WERI-Rb-1 (cell line): Measurements from ENCODE around the gene ATXN8OS.
"Not testable (repeated sequence)": the region's sequence is repeated elsewhere in the genome, so short reads cannot be mapped to it uniquely, and the experiment has no call there.

Experiments
- DNase-seq: peaks from one replicate; pipeline ENCODE4 v3.0.0-alpha.2; 2020
- H3K27ac ChIP-seq: fragments of 250-450 bp; sonication (Bioruptor Pico); 2 replicates; pipeline ENCODE4 v1.5.1; 2020; ENCODE audit warnings: mild to moderate bottlenecking, moderate library complexity
- H3K27me3 ChIP-seq: fragments of 250-450 bp; sonication (Bioruptor Pico); 2 replicates; pipeline ENCODE4 v1.5.1; 2021; ENCODE audit warnings: mild to moderate bottlenecking, low read depth, moderate library complexity; ENCODE audit not compliant: insufficient read depth, severe bottlenecking
- H3K36me3 ChIP-seq: fragments of 250-450 bp; sonication (Bioruptor Pico); 2 replicates; pipeline ENCODE4 v1.5.1; 2020; ENCODE audit warnings: mild to moderate bottlenecking, moderate library complexity
- H3K4me3 ChIP-seq: 2 replicates; pipeline ENCODE4 v1.5.1; 2011; ENCODE audit warnings: low read depth, mild to moderate bottlenecking, control low read depth, low read length
- H3K9me3 ChIP-seq: fragments of 250-450 bp; sonication (Bioruptor Pico); 2 replicates; pipeline ENCODE4 v1.5.1; 2021; ENCODE audit warnings: mild to moderate bottlenecking, moderate library complexity; ENCODE audit not compliant: severe bottlenecking
- TF ChIP-seq, protein P1 (sequence below): IDR thresholded peaks from 2 replicates; pipeline ENCODE4 v1.5.1; 2011; ENCODE audit warnings: low read depth, mild to moderate bottlenecking, control low read depth, inconsistent platforms, low read length

ATXN8OS gene

GRCh38 chr13:70125693-70126092, 18.1 kb downstream of the ATXN8OS start:
- Histone ChIP-seq H3K9me3 (no peaks in the 10 kb centered on the region), H3K4me3 (no peak overlapping the region), H3K36me3 (no peaks in the 10 kb centered on the region), H3K27me3 (no peaks in the 10 kb centered on the region), H3K27ac (no peak overlapping the region)
- DNase-seq = no peak
- TF ChIP-seq, protein P1, sequence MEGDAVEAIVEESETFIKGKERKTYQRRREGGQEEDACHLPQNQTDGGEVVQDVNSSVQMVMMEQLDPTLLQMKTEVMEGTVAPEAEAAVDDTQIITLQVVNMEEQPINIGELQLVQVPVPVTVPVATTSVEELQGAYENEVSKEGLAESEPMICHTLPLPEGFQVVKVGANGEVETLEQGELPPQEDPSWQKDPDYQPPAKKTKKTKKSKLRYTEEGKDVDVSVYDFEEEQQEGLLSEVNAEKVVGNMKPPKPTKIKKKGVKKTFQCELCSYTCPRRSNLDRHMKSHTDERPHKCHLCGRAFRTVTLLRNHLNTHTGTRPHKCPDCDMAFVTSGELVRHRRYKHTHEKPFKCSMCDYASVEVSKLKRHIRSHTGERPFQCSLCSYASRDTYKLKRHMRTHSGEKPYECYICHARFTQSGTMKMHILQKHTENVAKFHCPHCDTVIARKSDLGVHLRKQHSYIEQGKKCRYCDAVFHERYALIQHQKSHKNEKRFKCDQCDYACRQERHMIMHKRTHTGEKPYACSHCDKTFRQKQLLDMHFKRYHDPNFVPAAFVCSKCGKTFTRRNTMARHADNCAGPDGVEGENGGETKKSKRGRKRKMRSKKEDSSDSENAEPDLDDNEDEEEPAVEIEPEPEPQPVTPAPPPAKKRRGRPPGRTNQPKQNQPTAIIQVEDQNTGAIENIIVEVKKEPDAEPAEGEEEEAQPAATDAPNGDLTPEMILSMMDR = no peak

DNA sequence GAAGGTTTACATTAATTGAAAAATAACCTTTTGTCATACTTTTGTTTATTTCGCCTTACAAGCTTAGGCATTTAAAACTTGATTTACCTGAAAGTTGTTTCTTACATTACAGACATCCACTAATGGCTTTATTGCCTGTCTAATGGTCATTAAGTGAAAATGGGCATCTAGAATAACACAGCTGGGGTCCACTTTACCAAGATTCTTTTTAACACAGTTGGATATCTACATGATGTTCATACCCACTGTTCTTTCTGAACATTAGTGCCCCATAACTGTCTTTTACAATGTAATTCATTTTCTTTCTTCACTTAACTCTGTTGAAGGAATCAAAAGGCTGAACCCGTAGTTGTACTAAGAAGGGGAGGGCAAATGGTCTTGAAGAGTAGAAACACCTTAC, 20.5 kb downstream of the ATXN8OS start:
- H3K4me3 ChIP-seq = no peak overlapping the region
- H3K27me3 ChIP-seq = no peaks in the 10 kb centered on the region
- no peak overlapping the region for H3K27ac ChIP-seq
- TF ChIP-seq, protein P1 = no peak
- no peaks in the 10 kb centered on the region for H3K9me3 ChIP-seq
- no peaks in the 10 kb centered on the region for H3K36me3 ChIP-seq
- DNase-seq = no peak

DNA sequence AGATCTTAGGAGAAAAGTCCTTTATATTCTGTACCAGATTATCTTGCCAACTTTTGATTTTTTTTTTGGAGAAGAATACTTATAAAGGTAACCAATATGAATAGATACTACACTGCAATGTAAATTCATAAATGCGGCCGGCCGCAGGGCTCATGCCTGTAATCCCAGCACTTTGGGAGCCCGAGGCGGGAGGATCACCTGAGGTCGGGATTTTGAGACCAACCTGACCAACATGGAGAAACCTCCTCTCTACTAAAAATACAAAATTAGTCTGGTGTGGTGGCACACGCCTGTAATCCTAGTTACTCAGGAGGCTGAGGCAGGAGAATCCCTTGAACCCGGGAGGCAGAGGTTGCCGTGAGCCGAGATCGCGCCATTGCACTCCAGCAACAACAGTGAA, 35.0 kb downstream of the ATXN8OS start:
- not testable (repeated sequence) for H3K27ac ChIP-seq, H3K9me3 ChIP-seq, H3K4me3 ChIP-seq, H3K27me3 ChIP-seq, H3K36me3 ChIP-seq, DNase-seq

GRCh38 chr13:70162141-70162540, 54.5 kb downstream of the ATXN8OS start:
- DNase-seq = no peak
- Histone ChIP-seq H3K4me3 (no peak overlapping the region), H3K27me3 (no peaks in the 10 kb centered on the region), H3K9me3 (no peaks in the 10 kb centered on the region), H3K36me3 (no peaks in the 10 kb centered on the region), H3K27ac (no peak overlapping the region)
- TF ChIP-seq, protein P1 = no peak

- TF ChIP-seq, protein P1 = no peak
- H3K27me3 ChIP-seq = no peaks in the 10 kb centered on the region
- H3K36me3 ChIP-seq = no peaks in the 10 kb centered on the region
- H3K9me3 ChIP-seq = no peaks in the 10 kb centered on the region
- H3K27ac ChIP-seq = no peak overlapping the region
- DNase-seq = no peak
- H3K4me3 ChIP-seq = no peak overlapping the region
These were observed 63.1 kb downstream of the ATXN8OS start for GRCh38 chr13:70170689-70171088.

- H3K27ac ChIP-seq = no peak overlapping the region
- TF ChIP-seq, protein P1 = no peak
- no peak overlapping the region for H3K4me3 ChIP-seq
- no peaks in the 10 kb centered on the region for H3K9me3 ChIP-seq
- DNase-seq = no peak
- H3K27me3 ChIP-seq = no peaks in the 10 kb centered on the region
- H3K36me3 ChIP-seq = no peaks in the 10 kb centered on the region
These were observed 63.5 kb downstream of the ATXN8OS start for GRCh38 chr13:70171151-70171550.
